HTR-8/SVneo (cell line): Measurements from ENCODE around the gene PGAM2.

Source experiments
- DNase-seq: peaks from one replicate; pipeline ENCODE4 v3.0.0; 2011; ENCODE audit warnings: low spot score, mixed read lengths; ENCODE audit not compliant: insufficient read length
- FAIRE-seq: peaks from 2 replicates; lab custom pipeline; 2011; peaks lifted over from hg19 to GRCh38; lab: Jason Lieb, UNC

The PGAM2 gene

DNA sequence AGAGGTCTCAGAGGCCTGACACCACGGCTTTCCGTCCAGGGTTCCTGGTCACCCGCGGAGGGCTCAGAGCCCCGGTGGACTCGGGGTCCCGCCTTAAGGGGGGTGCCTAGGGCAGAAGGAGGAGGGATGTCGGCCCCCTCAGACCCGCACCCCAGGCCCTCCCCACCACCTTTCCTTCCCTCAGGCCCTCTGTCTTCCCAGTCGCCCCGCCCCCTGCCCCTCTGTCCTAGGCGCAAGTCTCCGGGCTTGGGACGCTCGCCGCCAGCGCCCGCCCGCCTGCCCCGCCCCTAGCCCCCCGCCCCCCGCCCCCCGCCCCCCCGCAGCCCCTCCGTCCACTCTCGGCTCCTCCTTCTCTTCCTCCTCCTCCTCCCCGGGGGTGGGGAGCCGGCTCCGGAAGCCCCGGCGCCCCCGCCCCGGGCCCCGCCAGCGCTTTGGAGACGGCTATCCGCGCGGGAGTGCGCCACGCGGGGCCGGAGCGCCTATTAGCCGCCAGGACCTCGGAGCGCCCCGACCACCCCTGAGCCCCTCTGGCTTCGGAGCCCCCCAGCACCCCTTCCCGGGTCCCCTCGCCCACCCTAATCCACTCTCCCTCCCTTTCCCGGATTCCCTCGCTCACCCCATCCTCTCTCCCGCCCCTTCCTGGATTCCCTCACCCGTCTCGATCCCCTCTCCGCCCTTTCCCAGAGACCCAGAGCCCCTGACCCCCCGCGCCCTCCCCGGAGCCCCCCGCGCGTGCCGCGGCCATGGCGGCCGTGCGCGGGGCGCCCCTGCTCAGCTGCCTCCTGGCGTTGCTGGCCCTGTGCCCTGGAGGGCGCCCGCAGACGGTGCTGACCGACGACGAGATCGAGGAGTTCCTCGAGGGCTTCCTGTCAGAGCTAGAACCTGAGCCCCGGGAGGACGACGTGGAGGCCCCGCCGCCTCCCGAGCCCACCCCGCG lies 38.8 kb upstream of the PGAM2 start, which contains the start of gene AEBP1:
AEBP1 (plus strand) TSS at position 423 of the 937 bp plus-strand sequence; CDS start at position 744, 321 bp downstream.
- FAIRE-seq (no peak), DNase-seq (no peak)

DNA sequence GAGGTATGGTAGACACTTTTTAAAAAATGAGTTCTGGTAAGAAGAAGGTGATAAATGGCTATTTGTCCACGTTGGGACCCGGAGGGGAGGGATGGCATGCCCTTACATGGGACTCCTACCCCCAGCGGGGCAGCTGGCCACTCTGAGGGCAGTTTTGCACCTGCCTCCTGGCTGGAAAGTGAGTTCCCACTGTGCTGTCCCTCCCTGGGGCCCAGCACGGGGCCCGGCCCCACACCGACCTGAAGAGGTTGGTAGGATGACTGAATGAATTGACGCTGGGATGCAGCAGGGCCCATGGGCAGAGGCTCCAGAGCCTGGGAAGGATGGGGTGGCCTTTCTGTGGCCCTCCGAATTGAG lies 38.2 kb upstream of the PGAM2 start:
- DNase-seq (no peak), FAIRE-seq (no peak)

DNA sequence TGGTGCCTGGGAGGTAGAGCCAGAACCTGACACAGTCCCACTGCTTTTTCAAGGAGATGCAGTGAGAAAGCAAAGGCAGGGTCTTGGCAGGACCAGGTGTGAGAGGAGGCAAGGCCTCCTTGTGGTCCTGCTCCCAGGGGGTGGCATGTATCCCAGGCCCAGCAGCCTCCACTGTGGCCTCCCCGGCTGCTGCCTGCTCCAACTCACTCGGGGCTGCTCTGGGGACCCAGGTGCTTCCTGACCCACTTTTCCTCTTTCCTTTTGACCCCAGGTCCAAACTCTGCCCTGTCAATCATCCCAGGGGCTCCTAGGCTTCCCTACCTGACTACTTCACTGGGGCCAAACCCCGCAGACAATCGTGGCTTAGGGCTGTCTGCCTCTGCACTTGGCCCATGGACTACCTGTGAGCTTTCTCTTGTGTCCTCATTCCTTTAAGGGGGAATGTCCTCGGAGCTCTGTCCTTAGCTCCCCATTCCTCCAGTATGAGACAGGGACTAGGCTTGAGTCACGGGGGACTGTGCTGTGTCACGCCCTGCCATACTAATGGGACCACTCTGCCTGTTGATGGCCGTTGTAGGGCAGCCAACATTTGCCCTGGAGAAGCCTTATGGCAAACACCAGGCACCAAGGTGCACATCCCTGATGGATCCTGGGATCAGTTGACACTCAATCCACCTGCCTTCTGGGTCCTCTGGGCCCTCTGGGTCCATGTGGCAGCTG lies 37.6 kb upstream of the PGAM2 start:
- FAIRE-seq (no peak), DNase-seq (no peak)

DNA sequence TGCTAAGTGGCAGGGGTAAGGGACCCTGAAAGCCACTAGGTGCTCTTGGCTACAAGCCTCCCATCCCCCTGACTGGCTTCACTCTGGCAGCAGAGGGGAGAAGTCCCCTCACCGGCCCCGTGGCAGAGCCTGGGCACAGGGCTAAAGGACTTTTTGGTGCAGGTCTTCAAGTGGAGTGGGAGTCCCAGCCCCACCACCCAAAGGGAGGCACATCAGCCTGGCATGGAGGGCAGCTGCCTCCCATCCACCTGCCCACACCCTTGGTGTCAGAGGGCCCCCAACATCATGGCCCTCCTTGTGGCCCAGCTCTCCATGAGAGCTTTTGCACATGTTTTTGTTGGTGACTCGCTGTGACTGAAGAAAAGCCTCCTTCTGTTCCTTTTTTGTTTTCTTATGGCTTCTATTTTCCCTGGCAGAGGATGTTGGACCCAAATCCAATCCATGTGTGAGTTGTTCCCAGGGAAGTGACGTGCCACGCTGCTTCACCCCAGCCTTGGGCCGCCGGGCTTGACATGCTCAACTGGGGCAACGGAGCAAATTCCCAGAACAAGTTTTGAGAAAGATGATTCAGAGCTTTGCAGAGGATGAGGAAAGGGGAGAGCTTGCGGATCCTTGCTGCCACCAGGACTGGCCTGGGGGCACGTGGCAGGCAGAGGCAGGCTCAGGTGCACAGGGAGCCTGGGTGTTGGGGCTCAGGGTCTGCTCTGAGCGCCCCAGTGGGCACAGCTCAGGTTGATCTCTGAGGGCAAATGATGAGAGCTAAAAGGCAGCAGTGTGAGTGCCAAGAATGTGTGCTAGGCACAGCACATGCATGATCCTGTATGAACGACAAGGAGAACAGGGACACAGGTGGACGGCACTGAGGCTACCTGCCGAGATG lies 36.8 kb upstream of the PGAM2 start:
- no peak for DNase-seq
- no peak for FAIRE-seq

DNA sequence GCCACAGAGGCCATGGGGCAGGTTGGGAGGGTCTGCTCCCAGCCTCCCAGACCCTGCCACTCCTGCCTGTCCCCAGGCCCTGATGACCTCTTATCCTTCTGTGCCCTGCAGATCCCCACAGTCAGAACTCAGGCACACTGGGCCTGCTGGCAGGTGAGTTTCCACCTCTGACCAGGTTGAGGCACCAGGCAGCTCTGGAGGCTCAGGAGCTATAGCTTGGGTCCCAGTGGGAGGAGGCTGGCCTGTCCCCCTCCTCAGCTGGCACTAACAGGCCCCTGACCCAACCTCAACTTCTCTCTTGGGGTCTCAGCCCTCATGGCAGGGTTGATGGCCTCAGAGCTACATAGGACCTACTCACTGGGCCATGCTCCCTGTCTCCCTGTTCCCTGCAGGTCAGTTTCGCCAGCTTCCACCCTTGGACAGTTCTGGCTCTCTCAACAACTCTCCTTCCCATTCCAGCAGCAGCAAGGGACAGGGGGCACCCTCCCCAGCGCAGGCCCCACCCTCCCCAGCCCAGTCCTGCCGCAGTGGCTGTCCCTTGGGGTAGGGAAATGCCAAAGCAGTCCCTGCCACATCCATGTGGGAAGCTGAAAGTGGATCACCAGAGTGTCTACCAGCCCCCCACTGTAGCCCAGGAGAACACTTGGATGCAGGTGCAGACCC lies 36.1 kb upstream of the PGAM2 start:
- FAIRE-seq (no peak), DNase-seq (no peak)

DNA sequence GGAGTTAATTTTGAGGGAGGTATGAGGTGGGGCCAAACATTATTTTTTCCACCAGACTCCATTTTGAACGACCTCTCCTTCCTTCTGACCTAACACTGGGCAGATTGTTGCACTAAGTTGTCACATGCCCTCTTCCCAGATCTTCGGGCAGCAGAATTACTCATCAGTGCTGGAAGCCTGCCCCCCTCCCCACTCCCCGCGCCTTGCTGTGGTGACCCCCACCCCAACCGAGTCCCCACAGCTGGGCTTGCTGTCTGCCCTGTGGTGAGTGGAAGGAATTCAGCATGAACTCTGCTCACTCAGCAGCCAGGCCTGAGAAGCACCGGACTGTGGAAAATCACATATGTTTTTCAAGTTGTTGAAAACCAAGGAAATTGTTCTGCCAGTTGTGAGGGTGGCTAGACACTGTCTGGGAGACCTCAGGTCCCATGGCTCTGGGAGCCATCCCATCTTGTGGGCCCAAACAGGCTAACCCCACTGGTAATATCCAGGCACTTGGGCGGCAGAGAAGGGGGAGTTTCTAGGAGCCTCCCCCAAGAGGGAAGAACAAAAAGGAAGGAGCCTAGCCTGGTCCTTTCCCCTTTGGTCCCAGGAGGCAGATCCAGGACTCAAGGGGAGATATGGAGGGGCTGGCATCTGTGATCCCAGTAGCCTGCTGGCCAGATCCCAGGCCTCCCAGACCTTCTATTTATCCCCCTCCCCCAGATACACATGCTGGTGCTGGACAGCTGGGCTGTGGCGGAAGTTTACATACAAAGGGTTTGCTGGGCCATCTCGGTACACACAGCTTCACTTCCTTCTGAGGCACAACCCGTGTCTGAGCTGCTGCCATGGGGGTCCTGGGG lies 35.3 kb upstream of the PGAM2 start:
- FAIRE-seq = peak; percentile 4

DNA sequence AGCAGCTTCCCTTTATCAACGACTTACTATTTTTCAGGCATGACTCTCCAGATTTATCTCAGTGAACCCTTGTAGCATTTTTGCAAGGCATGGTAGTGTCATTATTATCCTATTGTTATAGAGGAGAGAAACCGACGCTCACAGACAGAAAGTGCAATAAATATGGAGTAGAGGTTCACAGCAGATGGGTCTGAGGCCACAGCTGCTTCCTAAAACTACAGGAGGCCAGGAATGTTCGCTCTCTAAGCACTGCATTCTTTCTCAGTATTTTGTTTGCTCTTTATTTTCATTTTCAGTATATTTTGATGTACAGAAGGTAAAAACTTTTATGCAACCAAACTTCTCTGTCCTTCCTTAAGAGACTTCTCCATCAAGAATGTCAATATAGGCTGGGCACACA lies 34.3 kb upstream of the PGAM2 start:
- no peak for FAIRE-seq
- DNase-seq = no peak

More for the DNA sequence above, 35.3 kb upstream of the PGAM2 start:
- no peak for DNase-seq

DNA sequence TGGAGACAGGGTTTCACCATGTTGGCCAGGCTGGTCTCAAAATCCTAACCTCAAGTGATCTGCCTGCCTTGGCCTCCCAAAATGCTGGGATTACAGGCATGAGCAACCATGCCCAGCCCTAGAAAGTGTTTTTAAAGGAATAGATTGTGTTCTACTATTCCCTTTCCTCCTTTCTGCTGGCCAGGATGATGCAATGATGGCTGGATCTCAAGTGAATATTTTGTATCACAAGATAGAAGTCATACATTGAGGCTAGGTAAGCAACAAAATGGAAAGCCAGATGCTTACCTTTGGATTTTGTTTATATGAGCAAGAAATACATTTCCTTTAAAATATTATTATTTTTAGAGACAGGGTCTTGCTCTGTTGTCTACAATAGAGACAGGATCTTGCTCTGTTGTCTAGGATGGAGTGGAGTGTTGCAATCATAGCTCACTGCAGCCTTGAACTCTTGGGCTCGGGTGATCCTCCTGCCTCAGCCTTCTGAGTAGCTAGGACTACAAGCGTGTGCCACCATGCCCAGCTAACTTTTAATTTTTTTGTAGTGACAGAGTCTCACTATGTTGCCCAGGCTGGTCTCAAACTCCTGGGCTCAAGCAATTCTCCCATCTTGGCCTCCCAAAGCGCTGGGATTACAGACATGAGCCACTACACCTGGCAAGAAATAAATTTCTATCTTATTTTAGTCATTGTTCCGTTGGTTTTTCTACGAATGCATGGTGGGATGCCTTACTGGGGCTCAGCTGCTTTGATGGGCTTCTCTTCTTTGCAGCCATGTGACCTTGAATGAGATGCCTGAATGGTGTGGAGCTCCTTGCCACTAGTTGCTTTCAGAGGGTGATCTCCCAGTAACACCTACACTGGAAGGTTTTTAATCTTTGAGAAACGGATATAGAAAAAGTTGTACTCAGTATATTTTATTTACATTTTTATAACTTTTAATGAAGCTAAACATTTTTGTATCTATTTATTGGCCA lies 33.0 kb upstream of the PGAM2 start:
- FAIRE-seq (no peak), DNase-seq (no peak)

DNA sequence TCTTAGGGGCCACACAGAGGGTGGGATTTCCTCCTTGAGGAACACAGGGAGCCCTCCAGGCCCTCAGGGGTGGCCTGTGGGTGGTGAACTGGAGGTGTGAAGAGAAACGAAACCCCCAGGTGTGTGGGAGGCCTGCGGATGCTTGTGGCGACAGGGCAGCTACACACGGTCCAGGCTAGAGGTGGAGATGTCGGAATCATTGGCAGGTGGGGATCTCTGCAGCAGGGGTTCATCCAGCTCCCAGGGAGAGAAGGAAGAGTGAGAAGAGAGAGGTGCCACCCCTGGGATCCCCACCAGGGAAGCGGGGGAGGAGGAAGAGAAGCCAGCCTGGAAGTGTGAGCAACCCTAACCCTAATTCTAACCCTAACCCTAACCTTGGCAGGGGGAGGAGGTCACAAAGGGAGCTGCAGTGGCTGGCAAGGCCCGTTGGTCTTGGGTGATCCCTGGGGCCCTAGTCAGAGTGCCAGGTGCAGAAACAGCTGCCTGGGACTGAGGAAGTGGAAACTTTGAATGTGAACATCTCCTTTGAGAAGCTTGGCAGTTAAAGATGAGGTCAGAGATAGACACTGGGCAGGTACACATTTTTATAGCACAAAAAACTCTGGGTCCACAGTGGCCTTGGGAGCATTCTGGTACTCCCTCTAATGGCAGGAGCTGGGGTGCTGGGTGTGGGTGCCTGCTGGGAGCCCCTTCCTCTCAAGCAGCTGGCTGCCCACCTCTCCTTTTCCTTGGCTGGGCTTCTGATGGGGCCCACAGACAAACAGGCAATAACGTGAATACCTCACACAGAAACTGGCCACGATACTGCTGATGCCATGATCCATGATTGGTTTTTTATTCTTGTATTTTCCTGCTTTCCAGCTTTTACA lies 31.9 kb upstream of the PGAM2 start:
- DNase-seq (no peak), FAIRE-seq (no peak)

DNA sequence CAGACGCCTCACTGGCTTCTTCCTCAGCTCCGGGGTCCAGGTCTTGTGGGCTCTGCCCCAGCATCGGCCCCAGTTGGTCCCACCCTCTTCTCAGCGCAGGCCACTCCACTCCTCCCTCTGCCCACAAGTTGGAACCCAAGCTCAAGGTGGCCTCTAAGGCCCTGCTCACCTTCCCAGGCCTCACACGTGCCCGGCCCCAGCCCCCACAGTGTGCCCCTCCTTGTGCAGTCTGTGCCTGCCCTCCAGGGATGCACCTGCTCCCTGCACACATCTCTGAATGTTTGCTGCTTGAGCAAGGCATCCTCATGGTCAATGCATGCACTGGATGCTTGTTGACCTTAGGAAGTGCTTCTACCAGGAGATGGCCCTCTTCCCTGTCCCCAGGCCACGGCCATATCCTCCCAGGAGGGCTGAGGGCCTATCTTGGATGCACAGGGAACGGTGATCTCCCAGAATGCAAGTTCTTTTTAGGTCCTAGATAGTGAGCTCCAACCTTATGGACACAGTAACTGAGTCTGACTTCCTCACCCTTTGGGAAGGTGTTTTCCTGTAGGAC lies 31.0 kb upstream of the PGAM2 start:
- no peak for FAIRE-seq
- no peak for DNase-seq

DNA sequence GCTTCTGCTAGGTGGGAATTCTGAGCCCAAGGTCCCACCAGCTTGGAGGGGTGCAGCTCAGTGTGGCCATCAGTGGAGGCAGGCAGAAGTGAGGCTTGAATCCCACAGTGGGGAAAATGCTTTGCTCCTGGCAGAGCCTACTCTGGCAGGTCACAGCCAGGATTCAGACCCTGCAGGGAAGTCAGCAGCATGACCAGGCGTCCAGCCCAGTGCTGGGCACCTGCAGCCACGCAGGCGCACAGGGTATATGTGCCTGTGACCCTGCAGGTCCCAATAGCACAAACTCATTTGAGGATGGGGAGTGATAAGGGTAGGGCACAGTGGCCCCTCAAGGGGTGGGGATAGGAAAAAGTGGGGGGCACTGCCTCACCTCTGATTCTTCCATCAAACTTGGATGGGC lies 30.4 kb upstream of the PGAM2 start:
- FAIRE-seq (no peak), DNase-seq (no peak)

DNA sequence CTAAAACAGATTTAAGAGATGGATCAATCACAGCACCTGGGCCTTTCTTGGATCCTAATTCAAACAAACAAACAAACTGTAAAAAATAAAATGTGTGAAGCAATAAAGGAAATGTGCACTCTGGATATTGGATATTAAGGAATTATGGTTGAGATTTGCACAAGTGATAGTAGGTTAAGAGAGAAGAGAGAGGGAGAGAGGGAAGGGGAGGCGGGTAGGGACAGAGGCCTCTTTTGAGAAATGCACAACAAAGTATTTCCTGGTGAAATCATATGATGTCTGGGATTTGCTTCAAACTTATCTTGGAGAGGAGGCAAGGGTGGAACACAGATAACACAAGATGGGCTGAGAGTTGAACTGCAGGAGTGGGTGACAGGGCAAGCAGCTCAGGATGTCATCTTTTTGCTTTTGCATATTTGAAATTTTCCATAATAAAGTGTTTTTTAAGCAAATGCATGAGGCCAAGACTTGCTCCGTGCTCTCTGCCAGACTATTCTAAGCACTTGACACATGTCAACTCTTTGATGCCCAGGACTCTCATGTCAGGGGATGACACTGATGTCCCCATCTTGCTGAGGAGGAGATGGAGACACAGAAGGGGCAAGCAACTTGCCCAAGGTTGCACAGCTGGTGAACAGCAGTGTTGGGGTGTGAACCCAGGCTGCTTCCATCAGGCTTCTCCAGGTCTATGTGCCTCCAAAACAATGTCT lies 29.7 kb upstream of the PGAM2 start:
- no peak for FAIRE-seq
- DNase-seq = no peak

DNA sequence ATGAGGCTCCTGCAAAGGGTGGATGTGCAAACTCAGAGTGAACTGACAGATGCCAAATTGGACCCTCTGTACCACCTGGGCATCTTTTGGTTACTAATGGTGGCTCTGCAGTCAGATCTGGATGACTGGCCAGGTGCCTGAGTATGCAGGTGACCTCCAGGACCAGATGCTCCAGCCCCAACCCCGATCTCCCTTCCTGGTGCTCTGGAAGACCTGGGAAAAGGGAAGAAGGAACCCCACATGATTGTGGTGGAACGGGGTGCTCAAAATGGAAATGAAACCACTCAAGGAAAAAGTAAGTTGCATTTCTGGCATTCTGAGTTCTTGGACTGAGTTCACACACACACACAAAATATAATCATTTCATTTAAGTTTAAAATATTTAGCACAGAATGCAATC lies 29.0 kb upstream of the PGAM2 start:
- DNase-seq (no peak), FAIRE-seq (no peak)

DNA sequence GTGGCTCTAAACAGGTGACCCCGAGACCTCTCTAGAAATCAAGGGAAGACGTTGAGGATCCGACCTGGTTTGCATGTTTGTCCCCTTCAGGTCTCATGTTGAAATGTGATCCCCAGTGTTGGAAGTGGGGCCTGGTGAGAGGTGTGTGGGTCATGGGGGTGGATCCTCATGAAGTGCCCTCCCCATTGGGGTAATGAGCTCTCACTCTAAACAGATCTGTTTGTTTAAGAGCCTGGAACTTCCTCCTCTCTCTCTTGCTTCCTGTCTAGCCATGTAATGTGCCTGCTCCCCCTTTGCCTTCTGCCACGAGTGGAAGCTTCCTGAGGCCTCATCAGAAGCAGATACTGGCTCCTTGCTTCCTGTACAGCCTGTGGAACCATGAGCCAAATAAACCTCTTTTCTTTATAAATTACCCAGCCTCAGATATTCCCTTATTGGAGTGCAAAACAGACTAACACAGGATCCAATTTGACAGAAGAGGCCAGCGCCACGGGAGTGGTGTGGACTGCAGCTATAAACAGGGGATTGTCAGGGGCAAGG lies 27.8 kb upstream of the PGAM2 start:
- DNase-seq (no peak), FAIRE-seq (no peak)

DNA sequence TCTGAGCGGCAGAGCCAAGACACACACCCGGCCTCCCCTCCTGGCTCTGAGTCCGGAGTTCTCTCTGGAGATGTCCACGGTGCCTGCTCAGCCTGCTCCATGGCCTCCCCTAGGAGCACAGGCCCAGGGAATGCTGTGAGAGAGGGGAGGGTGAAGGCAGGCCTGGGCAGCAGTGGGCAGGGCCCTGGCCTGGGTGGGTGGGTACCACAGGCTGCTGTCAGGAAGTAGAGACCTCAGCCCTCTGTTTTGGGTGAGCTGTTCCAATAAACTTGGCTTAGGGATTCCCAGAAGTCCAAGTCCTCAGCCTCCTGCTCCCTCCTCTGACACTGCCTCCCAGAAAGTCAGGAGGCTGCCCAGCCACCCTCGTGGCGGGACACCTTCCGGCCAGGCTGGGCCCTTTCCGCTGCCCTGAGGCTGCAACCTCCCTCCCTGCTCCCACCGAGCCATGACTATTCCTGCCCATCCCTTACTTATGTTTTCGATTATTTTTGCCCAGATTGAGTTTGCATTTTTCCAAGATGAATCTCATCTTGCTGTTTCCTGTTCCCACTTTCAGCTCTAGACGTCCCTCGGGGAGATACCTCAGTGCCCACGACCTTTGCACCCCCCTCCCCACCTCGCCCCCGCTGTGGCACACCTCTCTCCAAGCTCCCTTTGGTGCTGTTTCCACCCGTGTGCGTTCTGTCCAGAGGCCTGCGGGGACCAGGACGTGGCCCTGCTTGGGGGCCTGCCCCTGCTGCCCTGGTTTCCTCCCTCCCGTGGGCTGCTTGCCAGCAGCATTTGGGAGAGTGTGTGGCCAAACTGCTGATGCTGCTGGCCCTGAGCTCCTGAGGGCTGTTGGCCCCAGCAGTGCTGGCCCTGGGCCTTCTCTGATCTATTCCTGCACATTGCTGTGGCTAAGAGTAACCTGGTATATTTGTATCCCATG lies 22.8 kb upstream of the PGAM2 start:
- peak; percentile 57 for FAIRE-seq
- DNase-seq = peak; percentile 54
